Activated CD4-positive, alpha-beta T cell treated with anti-CD3 and anti-CD28 coated beads, Interleukin-2, amount 50 U/mL, for 16 hours (primary cell): Measurements from ENCODE around the gene AGBL4.
"Not testable (repeated sequence)": the region's sequence is repeated elsewhere in the genome, so short reads cannot be mapped to it uniquely, and the experiment has no call there.

Experiments
- DNase-seq: peaks from one replicate; pipeline ENCODE4 v3.0.0-alpha.2; 2020

The AGBL4 gene

GRCh38 chr1:50023292-50024159, at the start of gene AGBL4:
Gene AGBL4, minus strand, starts transcription at chr1:50023954.
- DNase-seq, result peak; percentile 13

- DNase-seq, result no peak
These were observed 43.1 kb upstream of the AGBL4 start for GRCh38 chr1:50066806-50067205.

- DNase-seq, result no peak
These were observed 36.5 kb upstream of the AGBL4 start for GRCh38 chr1:50060279-50060678.

- no peak for DNase-seq
These were observed 25.0 kb upstream of the AGBL4 start for GRCh38 chr1:50048791-50049190.

- peak; percentile 0 for DNase-seq
These were observed 24.4 kb upstream of the AGBL4 start for GRCh38 chr1:50047916-50048694.

- no peak for DNase-seq
These were observed 14.6 kb upstream of the AGBL4 start for GRCh38 chr1:50038237-50038809.

- no peak for DNase-seq
These were observed 4.0 kb upstream of the AGBL4 start for GRCh38 chr1:50027794-50028193.

GRCh38 chr1:49995734-49996133, 28.0 kb downstream of the AGBL4 start:
- DNase-seq, result no peak

GRCh38 chr1:49971088-49971487, 52.7 kb downstream of the AGBL4 start:
- DNase-seq, result no peak

- DNase-seq, result no peak
These were observed 72.4 kb downstream of the AGBL4 start for GRCh38 chr1:49951385-49951784.

GRCh38 chr1:49915301-49915700, 108.5 kb downstream of the AGBL4 start:
- DNase-seq, result not testable (repeated sequence)

- no peak for DNase-seq
These were observed 117.4 kb downstream of the AGBL4 start for GRCh38 chr1:49906365-49906764.

GRCh38 chr1:49864581-49864980, 159.2 kb downstream of the AGBL4 start:
- DNase-seq, result no peak

GRCh38 chr1:49854741-49855140, 169.0 kb downstream of the AGBL4 start:
- no peak for DNase-seq

- DNase-seq, result no peak
These were observed 181.2 kb downstream of the AGBL4 start for GRCh38 chr1:49842596-49842995.

- no peak for DNase-seq
These were observed 182.0 kb downstream of the AGBL4 start for GRCh38 chr1:49841767-49842166.

GRCh38 chr1:49824261-49824660, 199.5 kb downstream of the AGBL4 start:
- DNase-seq, result no peak

- DNase-seq, result no peak
These were observed 206.1 kb downstream of the AGBL4 start for GRCh38 chr1:49817681-49818080.

GRCh38 chr1:49787013-49787412, 236.7 kb downstream of the AGBL4 start:
- DNase-seq, result not testable (repeated sequence)

GRCh38 chr1:49765034-49765433, 258.7 kb downstream of the AGBL4 start:
- no peak for DNase-seq

GRCh38 chr1:49738118-49738517, 285.6 kb downstream of the AGBL4 start:
- not testable (repeated sequence) for DNase-seq

- DNase-seq, result no peak
These were observed 295.4 kb downstream of the AGBL4 start for GRCh38 chr1:49728377-49728776.

- no peak for DNase-seq
These were observed 300.1 kb downstream of the AGBL4 start for GRCh38 chr1:49723662-49724061.
